WI38 (cell line): ENCODE data around the gene LRP1-AS.
"Not testable (repeated sequence)": the region's sequence is repeated elsewhere in the genome, so short reads cannot be mapped to it uniquely, and the experiment has no call there.

Experiments used
- H3K4me3 ChIP-seq: 2 replicates; pipeline ENCODE4 v1.5.1; 2011; ENCODE audit warnings: low read depth, mild to moderate bottlenecking, control low read depth, low read length
- TF ChIP-seq, protein P1 (sequence below): IDR thresholded peaks from 2 replicates; pipeline ENCODE4 v1.5.1; 2012; ENCODE audit warnings: low read depth, mild to moderate bottlenecking, control low read depth, low read length

The LRP1-AS gene

DNA sequence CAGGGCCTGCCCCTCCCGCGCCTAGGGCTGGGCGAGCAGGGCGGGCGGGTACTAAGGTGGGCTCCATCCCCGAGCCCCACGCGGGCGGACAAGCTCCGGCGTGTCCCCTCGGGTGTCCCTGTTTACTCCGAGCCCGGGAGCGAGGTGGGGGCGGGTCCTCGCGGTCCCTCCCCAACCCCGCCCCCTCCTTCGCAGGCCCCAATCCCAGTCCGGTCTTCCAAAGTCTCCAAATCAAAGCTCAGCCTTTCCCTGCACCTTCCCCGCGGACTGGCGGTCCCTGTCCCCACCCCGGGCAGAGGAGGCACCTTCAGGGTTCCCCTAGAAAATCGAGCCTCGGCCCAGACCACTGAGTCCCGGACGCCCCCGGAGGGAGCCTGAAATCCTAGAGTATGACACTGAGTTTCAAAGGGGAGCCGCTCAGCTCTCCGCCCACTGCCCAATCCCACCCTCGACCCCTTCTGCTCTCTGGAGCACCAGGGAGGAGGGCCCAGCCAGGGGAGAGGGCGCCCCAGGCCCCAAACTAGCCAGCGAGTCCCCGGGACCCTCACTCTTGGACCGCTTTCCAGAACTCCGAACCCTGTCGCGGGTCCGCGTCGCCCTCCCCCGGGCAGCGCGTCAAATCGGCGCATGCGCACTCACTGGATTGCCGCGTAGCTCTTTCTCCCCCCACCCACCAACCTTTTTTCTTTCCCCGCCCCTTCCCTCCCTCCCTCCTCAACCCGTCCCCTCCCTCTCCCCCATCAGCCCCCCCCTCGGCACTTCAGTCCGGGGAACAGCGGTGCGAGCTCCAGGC, 19.5 kb downstream of the LRP1-AS start, which contains the start of gene LRP1:
LRP1 (plus strand) TSS at position 758 of the 793 bp plus-strand sequence. CDS start 482 bp downstream, outside the sequence.
- H3K4me3 ChIP-seq: peak within 1 kb of the TSS; percentile 92
- TF ChIP-seq, protein P1, sequence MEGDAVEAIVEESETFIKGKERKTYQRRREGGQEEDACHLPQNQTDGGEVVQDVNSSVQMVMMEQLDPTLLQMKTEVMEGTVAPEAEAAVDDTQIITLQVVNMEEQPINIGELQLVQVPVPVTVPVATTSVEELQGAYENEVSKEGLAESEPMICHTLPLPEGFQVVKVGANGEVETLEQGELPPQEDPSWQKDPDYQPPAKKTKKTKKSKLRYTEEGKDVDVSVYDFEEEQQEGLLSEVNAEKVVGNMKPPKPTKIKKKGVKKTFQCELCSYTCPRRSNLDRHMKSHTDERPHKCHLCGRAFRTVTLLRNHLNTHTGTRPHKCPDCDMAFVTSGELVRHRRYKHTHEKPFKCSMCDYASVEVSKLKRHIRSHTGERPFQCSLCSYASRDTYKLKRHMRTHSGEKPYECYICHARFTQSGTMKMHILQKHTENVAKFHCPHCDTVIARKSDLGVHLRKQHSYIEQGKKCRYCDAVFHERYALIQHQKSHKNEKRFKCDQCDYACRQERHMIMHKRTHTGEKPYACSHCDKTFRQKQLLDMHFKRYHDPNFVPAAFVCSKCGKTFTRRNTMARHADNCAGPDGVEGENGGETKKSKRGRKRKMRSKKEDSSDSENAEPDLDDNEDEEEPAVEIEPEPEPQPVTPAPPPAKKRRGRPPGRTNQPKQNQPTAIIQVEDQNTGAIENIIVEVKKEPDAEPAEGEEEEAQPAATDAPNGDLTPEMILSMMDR: no peak

DNA sequence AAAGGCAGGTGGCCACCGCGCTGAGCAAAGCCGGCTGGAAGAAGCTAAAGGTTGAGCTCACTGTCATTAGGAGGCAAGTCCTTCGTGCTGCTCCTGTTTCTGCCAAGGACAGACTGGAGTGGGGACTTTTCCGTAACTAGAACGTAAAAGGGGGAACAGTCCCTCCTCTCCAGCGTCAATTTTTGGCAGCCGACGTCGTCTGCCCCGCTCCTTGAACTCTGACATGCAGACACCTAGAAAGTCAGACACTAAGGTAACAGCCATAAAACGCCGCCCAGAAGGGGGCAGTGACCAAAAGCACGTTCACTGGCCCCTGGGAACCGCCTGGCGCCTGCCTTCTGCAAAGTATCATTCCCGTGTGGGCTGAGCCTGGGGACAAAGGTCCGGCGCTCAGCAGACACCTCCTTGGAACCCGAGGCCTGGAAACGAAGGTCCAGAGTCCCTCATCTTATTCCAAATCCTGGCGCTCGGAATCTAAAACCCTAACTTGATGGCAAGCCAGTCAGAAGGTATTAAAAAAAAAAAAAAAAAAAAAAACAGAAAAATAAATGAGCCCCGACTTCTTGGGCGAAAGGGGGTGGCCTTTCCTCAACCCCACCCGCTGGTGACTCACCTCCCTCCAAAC, 20.2 kb downstream of the LRP1-AS start:
- TF ChIP-seq, protein P1: 0 out of 2 replicates have a peak, but pooled peaks have one; percentile 13
- H3K4me3 ChIP-seq: peak overlapping the region; percentile 92

DNA sequence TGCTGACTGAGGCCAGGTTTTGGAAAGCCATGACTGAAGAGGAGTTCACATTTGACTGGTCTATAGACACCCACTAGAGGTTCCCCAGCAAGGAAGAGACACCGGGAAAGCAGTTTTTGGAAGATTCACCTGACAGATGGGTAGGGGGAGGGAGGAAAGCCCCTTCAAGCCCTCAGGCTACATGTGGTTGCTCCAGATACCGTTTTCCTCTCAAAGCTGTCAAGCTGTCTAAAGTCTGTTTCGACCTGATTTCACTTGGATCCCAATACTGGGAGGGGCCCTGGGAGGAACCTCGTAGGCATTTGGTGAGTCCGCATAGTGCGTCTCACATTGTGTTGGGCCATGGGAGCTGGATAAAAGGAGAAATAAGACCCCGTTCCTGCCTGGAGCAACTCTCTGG, 20.9 kb downstream of the LRP1-AS start:
- H3K4me3 ChIP-seq: no peak overlapping the region
- TF ChIP-seq, protein P1: no peak

DNA sequence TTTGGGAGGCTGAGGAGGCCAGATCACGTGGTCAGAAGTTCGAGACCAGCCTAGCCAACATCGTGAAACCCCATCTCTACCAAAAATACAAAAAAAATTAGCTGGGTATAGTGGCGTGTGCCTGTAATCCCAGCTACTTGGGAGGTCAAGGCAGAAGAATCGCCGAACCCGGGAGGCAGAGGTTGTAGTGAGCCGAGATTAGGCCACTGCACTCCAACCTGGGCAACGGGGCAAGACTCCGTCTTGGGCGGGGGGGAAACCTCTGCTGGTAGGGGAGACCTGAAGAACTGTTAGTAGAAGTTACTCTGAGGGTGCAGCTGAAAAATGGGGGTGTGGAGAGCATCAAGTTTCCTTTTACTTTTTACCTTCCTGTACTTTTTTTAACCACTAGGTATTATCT, 21.4 kb downstream of the LRP1-AS start:
- TF ChIP-seq, protein P1: no peak
- no peak overlapping the region for H3K4me3 ChIP-seq

DNA sequence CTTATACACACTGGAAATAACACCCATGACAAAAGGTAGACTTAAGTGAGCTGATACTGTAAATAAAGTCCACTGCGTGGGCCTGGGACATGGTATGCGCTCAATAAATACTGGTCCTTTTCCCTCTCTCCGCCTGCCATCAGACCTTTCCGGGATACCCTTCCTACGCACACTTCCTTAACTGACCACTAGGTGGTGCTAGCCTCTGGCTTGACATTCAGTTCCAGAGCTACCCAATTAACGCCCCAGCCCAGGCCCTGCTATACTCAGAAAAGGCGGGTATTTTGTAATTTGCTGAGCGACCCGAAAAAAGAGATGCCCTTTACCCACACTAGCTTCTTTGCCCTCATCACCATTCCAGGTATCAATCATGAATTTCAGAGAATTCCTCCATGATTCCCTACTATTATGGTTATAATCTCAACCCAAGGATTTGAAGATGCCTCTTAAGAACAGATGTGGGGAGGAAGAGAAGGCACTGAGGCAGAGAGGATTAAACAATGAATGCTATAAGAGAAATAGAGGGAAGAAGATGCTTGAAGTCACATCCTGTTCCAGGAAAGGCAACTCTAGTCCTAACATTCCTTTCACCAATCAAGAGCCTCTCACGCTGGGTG, 23.1 kb downstream of the LRP1-AS start:
- TF ChIP-seq, protein P1: peak; percentile 94
- no peak overlapping the region for H3K4me3 ChIP-seq

DNA sequence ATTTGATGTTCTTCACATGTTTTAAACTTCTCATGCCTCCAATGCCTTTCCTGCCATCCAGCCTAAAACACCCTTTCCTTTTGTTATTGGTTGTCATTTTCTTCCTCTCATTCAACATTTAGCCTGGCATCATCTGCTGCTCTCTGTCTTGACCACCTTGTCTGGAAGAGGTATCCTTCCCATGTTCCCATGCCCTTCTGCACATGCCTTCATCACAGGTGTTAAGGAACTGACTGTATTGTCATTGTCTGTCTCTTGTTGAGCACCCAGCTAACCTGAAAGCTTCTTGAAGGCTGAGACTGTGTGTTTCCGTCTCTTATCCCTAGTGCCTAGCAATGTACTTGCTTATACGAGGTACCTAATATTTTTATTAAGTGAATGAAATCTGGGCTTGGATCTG, 23.6 kb downstream of the LRP1-AS start:
- no peak overlapping the region for H3K4me3 ChIP-seq
- TF ChIP-seq, protein P1: no peak

DNA sequence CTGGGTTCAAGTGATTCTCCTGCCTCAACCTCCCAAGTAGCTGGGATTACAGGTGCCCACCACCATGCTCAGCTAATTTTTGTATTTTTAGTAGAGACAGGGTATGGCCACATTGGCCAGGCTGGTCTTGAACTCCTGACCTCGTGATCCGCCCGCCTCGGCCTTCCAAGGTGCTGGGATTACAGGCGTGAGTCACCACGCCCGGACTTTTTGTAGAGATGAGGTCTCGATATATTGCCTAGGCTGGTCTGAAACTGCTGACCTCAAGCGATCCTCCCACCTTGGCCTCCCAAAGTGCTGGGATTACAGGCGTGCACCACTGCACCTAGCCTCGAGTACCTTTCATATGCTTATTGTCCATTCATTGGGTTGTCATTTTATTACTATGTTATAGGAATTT, 26.7 kb downstream of the LRP1-AS start:
- not testable (repeated sequence) for H3K4me3 ChIP-seq
